GM21786 (cell line): ENCODE results near the gene C1QTNF7.

Source experiments
- ATAC-seq: cut with Tn5 transposase; IDR thresholded peaks from one replicate; pipeline ENCODE4 v1.9.1; 2021; ENCODE audit not compliant: unreplicated experiment

Gene C1QTNF7

GRCh38 chr4:15413623-15414019 lies 14.2 kb upstream of the C1QTNF7 start:
- ATAC-seq, result no peak

DNA sequence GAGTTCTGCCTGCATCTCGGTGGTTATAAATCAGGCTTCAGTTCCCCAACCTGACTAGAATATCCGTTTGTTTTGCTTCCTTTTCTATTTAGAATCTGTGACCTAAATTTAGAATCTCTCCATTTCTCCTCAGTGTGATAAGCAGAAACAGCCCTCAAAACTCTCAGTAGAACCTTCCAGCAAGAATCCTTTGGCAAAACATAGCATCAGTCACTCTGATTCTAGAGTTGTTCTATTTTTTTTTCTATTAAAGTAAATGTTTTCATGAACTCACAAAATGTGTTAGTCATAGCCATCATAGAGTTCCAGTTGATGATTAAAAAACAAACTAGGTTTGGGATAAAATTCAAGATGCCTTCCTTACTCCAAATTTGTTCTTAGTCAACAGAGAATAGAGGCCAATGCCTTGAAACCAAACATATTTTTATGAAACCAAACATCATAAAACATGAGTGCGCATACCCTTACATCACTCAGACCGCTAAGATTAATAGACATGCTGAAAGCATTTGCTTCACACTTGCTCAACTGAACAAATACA lies 13.2 kb upstream of the C1QTNF7 start:
- no peak for ATAC-seq

DNA sequence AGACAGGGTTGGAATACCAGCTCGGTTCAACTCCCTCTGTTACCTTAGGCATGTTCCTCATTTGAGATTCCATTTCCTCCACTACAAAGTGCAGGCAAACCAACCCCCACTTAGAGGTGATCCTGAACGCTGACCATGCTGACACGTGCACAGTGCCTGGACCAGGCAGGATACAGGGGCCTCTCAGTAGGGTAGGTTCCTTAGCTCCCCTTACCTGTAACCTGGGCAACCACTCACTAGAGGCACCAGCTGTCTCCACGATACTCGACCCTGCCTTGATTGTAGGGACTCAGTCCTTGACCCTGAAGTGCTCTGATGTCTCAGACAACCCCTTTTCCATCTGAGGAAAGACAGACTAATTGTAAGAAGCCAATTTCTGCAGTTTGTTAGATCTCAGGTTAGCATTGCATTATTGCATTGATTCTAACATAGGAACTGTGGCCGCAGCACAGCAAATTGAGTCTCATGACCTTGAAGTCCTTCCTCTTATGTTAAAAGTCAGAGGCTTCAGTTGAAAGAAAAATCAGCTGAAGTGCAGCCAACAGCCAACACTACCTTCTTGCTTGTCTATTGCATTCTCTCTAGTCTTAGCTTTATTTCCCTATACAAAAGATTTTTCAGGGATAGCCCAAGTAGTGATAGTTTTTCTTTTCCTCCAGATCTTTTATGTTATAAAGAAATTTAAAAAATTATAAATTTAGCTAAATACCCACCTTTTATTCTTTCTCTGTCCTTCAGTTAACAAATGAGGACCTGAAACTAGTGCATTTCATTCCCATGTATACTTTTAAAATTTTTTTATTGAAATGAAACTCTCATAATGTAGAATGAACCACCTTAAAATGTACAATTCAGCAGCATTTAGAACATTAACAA lies 11.2 kb upstream of the C1QTNF7 start:
- no peak for ATAC-seq

DNA sequence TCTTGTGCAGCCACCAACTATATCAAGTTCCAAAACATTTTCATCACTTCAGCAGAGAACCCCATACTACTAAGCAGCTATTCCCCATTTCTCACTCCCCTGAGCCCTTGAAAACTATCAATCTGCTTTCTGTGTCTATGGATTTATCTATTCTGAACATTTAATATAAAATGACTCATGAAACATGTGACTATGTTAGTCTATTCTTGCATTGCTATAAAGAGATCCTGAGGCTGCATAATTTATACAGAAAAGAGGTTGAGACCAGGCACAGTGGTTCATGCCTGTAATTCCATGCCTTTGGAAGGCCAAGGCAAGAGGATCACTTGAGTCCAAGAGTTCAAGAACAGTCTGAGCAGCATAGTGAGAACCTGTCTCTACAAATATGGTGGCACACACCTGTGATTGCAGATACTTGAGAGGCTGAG lies 10.6 kb upstream of the C1QTNF7 start:
- ATAC-seq, result no peak

DNA sequence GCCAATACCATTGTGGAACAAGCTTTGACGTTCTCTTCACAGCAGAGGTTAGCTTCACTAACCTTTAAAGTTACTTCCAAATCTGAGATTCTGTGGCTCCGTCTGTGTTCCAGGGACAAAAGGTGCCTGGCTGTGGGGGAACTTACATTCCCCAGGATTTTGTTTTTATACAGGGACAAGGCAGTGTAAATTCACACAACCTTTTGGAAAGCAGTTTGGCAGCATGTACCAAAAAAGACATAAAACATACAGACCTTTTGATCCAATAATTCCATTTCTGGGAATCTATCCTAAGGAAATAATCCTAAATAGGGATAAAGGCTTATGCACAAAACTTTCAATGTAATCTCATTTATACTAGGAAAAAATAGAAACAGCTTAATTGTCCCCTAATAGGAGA lies 8.9 kb upstream of the C1QTNF7 start:
- no peak for ATAC-seq

- ATAC-seq, result no peak
Observed at GRCh38 chr4:15420642-15421041, 7.2 kb upstream of the C1QTNF7 start.

GRCh38 chr4:15423285-15423711 lies 4.5 kb upstream of the C1QTNF7 start:
- no peak for ATAC-seq

GRCh38 chr4:15425520-15425919 lies 2.3 kb upstream of the C1QTNF7 start:
- no peak for ATAC-seq

DNA sequence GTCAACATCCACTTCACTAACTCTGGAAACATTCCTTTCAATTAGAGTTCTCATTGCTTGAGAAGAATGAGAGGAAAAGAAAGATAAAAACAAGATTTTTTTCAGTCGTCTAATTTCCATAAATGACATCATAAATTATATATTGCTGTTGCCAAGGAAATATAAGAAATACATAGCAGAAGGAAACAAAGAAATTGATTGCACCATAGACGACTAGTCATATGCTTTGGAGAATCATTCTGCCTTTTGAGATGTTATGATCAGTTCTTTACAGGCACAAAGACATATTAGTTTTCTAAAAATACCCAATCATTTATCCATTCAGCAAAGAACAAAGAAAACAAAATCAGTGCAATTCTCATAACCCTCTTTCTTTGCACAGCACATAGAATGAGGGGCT lies 672 bp upstream of the C1QTNF7 start:
- no peak for ATAC-seq

DNA sequence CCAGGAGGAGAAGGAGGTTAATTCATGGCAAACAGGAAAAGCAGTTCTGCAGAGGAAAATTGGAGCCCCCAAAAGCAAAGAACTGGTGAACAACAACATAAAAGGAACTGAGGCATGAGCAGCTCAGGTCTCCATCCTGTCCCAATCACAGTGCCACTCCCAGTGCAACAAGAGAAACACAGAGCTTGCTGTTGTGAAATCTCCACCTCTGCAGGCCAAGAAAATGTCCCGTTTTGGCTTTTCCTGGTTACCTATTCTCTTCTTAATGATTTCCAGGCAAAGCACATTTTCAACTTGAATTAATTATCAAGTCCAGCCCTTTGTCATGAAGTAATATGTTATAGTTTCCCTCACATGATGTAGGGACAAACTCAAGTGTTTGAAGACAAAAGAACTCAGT lies 778 bp downstream of the C1QTNF7 start:
- ATAC-seq, result no peak

DNA sequence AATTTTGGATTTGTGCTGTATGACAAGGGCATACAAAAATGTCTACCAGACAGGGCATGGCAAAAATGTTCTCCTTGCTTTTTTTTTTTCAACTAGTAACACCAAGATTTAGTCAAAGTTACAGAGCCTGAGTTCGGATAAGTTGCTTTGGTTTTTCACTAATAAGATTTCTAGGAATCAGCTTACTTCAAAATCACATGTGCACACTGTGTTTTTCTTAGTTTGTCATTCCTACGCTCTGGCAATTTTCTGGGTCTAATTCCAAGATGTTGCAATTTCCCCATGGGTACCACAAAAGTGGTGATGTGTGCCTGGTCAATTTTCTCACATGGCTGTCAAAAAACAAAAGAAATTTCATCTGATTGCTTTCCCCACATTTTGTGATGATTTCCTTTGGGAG lies 6.3 kb downstream of the C1QTNF7 start:
- no peak for ATAC-seq

- ATAC-seq, result no peak
Observed at GRCh38 chr4:15434676-15435075, 6.8 kb downstream of the C1QTNF7 start.

DNA sequence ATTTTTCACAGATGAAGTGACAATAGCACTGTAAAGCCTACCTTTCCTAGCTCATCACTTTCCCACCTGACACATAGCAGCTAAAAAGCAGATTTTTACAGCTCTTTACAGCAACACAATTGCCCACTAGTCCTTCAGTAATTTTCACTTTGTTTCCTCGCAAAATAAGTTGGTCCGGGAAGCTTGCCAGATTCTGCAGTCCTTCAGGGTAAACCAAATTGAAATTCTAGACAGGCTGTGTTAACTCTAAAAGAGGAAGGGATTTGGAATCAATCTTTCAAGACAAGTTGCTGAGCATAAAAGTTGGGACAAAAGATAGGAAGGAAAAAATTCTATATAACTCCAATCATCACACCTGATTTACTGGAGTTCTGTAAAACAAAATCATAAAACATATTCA lies 8.7 kb downstream of the C1QTNF7 start:
- no peak for ATAC-seq

DNA sequence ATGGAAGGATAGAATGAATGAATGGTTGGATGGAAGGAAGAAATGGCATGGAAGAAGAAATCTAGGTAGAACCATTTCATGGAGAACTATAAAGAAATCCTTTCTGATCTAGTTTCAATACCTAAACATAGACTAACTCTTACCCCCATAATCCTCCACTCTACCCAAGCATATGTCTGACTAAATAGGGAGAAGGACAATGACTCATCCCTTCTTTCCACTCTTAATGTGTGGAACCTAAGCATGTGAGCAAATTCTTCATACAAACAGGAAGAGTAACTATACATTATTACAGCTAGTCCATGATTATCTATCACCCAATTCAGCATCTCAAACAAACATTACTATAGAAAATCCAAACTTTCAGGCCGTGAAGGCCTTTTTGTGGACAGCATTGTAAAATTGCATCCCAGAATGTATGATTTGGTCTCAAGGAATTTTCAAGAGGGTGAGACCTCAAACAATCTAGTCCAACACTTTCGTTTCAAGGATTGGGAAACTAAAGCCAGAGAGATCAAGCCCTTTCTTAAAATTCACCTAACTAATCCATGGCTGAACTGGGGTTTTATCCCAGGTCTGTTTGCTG lies 11.2 kb downstream of the C1QTNF7 start:
- ATAC-seq, result no peak

GRCh38 chr4:15443371-15444160 lies 15.7 kb downstream of the C1QTNF7 start:
- ATAC-seq, result no peak

DNA sequence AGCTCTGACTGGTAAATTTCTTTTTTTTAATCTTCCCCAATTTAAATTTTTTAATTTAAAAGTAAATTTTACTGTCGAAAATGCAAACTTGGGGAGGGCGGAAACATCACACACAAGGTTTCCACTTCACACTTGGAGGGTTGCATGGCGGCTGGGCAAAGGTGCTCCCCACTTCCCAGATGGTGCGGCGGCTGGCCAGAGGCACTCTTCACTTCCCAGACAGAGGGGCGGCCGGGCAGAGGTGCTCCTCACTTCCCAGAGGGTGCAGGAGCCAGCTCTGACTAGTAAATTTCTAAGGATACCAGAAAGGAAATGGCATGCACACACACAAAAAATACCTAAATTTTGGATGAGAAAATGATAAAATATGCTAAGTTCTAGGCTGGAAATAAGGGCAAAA lies 16.4 kb downstream of the C1QTNF7 start:
- ATAC-seq, result no peak

DNA sequence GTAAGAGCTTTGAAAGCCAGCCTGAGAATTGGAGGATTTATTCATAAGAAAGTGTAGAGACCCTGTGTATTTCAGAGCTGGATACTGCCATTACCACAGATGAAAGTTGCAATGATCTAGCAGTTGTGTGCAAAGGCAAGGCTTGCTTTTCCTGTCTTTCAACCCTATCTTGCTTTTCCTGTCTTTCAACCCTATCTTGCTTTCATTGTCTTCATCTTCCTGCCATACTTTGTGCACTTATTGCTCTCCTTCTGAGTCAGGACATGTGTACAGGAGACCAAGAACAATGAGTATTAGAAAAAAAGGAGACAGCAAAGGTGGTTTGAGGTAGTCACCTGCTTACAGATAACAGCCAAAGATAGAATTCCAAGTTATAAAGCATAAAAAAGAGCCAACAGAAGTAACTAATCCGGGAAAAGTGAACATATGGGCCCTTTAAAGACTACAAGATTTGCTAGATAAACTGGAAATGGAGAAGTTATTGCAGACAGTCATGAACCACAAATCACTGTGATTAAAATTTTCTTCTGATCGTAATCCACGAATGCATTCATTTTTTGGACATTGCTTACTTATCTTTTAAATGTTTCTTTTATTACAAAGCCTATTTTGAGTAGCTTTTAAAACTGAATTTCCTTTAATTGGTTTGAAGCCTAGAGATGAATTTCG lies 17.2 kb downstream of the C1QTNF7 start:
- no peak for ATAC-seq

DNA sequence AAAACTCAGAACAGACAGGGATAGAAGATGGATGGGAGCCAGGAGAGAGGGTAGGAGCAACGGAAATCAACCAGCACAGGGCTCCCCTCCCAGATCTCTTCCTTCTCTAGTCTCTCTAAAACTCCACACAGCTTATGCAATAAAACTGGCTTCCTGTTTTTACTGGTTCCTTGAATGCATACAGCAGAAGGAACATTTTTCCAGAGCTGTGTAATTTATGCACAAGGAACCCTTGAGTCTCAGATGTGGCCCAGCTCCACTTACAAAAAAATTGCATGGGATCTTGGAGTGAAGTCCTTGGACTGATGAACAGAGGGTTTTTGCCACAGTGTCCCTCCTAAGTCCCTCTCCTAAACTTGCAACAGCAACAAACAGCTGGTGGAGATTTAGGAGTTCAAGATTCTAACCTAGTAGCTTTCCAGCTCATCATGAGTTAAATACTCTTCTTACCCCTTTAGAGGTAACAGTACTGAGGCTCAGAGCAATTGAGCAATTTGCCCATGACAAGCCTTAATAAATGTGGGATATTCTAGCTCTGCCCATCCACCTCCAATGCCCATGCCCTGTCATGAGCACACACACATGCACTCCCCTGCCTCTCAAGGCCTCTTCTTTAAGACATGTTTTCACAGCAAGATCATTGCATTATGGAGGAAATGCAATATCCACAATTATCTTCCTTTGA lies 23.5 kb downstream of the C1QTNF7 start:
- ATAC-seq, result no peak

DNA sequence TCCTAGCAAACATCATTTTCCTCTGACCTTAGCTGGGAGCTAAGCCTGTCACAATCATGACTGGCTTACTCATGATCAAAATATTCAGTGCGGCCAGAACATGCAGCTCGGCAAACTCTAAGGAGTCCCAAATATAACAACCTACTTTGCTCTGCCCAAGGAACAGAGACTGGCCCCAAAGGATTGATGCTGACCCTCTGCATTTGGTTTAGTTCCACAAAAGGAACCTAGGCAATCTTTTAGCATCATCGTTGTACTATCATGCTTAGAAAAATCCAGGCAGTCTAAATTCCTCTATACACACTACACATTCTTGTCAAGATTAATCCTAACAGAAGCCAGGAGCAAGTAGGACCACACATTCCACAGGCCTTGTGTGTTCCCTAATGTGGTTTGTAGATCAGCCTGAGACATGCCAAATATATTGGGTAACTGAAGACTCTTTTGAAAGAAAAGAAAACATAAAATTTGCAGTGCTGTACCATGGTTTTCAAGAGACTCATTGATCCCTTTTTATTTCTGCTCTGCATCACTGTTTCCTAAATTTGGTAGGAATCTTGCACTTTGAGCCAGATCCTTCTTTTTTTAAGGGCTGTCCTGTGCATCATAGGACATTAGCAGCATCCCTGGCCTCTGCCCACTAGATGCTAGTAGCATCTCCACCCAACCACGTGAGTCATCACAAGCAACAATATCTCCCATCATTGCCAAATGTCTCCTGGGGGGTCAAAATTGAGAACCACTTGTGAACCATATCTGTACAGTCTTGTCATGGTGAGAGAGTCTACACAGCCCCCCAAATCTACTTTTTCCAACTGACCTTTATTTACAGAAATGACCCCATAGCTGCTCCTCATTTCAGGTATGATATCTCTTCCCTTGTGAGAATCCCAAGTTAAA lies 24.3 kb downstream of the C1QTNF7 start:
- ATAC-seq, result no peak
